ENCODE measurements around the gene EGFL7. TPM values are rescaled to one million over a fixed set of nuclear protein-coding genes. Genes with fewer than 3 reads are reported as not detected.

Gene EGFL7
- total RNA-seq, result 27.7 and 28.8 TPM in 2 replicates

DNA sequence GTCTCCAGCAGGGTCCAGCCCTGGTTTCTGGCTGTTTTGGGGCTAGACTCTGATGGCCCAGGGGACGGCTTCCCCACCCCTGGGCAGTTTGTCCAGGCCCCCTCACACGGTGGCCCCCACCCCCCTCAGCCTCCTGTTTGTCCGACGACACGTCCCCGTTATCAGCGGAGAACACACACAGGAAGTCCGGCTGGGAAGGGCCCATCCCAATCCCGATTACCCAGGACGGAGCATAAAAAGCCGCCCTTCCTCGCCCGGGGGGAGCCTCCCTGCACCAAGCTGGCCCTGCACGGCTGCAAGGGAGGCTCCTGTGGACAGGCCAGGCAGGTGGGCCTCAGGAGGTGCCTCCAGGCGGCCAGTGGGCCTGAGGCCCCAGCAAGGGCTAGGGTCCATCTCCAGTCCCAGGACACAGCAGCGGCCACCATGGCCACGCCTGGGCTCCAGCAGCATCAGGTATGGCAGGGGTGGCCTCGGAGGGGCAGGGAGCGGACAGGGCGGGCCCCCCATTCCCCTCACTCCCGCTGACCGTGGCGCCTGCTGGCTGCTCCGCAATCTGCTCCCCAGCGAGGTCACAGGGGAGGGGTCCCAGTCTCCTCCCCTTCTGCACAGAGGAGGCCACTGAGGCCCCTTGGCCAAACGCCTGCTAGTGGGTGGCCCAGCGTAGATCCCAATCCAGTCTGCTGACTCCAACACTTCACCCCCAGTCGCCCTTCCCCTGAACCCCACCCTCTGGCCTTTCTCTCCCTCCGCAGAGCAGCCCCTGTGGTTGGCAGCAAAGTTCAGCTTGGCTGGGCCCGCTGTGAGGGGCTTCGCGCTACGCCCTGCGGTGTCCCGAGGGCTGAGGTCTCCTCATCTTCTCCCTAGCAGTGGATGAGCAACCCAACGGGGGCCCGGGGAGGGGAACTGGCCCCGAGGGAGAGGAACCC is at the start of gene EGFL7:
EGFL7 (plus strand) TSS at position 261 of the 926 bp plus-strand sequence. CDS start 5,367 bp downstream, outside the sequence.

DNA sequence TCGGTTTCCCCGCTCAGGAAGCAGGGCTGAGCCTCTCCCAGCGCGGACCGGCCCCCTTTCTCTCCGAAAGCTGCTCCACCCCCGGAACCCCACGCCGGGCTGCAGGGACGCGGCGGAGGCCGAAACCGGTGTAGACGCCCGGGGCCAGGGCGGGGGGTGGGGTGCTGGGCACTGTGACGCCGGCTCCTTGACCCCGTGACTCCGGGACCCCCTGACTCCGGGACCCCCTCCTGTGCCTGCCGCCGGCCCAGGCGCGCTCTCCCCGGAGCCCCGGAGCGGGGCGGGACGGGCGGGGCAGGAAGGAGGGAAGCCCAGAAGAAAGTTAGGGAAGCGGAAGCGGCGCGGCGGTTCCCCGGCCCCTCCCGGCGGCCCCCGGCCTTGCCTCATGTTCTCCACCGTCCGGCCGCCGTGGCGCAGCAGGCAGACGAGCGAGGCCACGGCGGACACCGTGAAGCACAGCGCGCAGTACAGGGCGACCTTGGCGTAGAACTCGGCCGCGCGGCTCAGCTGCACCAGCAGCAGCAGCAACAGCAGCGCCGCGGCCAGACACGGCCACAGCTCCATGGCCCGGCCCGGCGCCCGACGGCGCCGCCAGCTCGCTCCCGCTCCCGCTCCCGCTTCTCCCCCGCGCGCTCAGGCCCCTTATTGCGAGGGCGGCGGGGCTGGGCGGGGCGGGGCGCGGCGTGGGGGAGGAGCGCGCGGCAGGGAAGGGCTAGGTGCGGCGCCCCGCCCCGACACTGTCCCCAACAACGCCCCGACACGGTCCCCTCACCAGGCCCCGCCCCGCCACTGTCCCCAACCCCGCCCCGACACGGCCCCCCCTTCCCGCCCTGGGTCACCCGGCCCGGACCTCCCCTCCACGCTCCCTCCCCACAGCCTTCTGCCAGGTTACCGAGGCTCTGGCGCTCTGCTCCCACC is 24.3 kb downstream of the EGFL7 start, which contains the start of gene AGPAT2:
AGPAT2 (minus strand) TSS at position 664 of the 918 bp plus-strand sequence; CDS start at position 564, 100 bp downstream.

DNA sequence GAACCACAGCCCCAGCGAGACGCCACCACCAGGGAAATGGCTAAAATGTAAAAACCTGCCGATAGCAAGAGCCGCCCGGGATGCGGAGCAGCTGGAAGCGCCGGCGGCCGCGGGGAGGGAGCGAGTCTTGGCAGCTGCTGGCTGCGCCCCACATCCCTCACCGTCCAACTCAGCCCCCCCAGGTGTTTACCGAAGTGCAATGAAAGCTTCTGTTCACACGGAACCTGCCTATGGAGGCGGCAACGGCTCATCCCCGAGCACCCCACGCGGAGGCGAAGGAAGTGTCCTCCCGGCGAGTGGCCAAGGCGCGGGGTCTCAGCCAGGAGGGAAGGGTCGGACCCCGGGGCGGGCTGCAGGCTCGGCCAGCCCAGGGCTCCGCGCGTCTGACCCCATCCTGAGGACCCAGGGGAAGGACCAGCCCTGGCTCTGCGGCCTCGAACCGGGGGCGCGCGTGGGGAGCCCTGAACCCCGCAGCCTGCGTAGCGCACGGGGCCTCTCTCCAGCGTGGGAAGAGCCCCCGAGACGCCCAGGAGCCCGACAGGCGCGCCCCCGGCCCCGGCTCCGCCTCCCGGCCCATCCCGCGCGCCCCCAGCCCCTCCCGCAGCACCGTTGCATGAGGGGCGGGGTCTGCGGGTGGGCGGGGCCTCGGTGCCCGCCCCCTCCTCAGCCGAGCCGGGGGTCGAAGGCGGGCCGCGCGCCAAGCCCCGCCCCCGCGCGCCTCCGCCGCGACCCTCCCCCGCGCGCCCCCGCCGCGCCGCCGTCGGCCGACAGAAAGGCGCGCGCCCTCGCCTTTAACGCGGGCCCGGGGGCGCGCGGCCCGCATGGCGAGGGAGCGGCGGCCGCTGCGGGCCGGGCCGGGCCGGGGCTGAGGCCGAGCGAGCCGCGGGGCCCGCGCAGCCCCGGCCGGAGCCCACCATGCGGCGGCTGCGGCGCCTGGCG is 49.3 kb downstream of the EGFL7 start, which contains the start of gene DIPK1B:
DIPK1B (plus strand) TSS at position 822 of the 939 bp plus-strand sequence; CDS start at position 916, 94 bp downstream.

Other genes with a start within 250 kb of the EGFL7 start
- gene INPP5E, start 223.1 kb upstream of the EGFL7 start, total RNA-seq, result 8.6 and 12.1 TPM in 2 replicates
- gene SEC16A, start 179.9 kb upstream of the EGFL7 start, total RNA-seq, result 45.4 and 58.0 TPM in 2 replicates
- 96.6 and 124 TPM in 2 replicates for gene NOTCH1, start 116.9 kb upstream of the EGFL7 start, total RNA-seq
- 36.9 and 56.4 TPM in 2 replicates for gene AGPAT2, start 24.5 kb downstream of the EGFL7 start, total RNA-seq
- gene DIPK1B, start 49.7 kb downstream of the EGFL7 start, total RNA-seq, result 5.3 and 5.5 TPM in 2 replicates
- not detected in 2 replicates for gene LCN10, start 80.0 kb downstream of the EGFL7 start, total RNA-seq
- not detected in 2 replicates for gene LCN6, start 85.6 kb downstream of the EGFL7 start, total RNA-seq
- not detected in 2 replicates for gene LCN8, start 95.3 kb downstream of the EGFL7 start, total RNA-seq
- gene LCN15, start 101.6 kb downstream of the EGFL7 start, total RNA-seq, result not detected in 2 replicates
- 163 and 200 TPM in 2 replicates for gene TMEM141, start 128.4 kb downstream of the EGFL7 start, total RNA-seq
- gene CCDC183, start 133.4 kb downstream of the EGFL7 start, total RNA-seq, result 0.42 TPM in 1 of 2 replicates, not detected in the other
- gene RABL6, start 145.0 kb downstream of the EGFL7 start, total RNA-seq, result 86.5 and 106 TPM in 2 replicates
- gene AJM1, start 179.6 kb downstream of the EGFL7 start, total RNA-seq, result 1.8 and 2.0 TPM in 2 replicates
- 109 and 144 TPM in 2 replicates for gene PHPT1, start 186.5 kb downstream of the EGFL7 start, total RNA-seq
- gene MAMDC4, start 189.4 kb downstream of the EGFL7 start, total RNA-seq, result 0.74 and 1.4 TPM in 2 replicates
- gene EDF1, start 203.4 kb downstream of the EGFL7 start, total RNA-seq, result 341 and 351 TPM in 2 replicates
- 11.5 and 16.3 TPM in 2 replicates for gene TRAF2, start 223.6 kb downstream of the EGFL7 start, total RNA-seq

Data from airway epithelial cell (primary cell).